GM23338 (cell line): ENCODE results near the gene SF1.

ENCODE experiments used
- CREB1 ChIP-seq: fragments of 250-450 bp; sonication (Bioruptor Pico); IDR thresholded peaks from 2 replicates; pipeline ENCODE4 v1.5.0; 2020; ENCODE audit warnings: low read depth, mild to moderate bottlenecking, moderate library complexity
- CTCF ChIP-seq, 2 experiments: fragments of 200-600 bp in 1 of 2; sonication (generic) in 1 of 2; conservative IDR thresholded peaks; 2 replicates each; pipeline versions ENCODE4 v1.5.1 to v1.6.1; 2016 to 2017; ENCODE audit warnings: antibody characterized with exemption in 2 of 2, low read depth in 2 of 2, mild to moderate bottlenecking in 2 of 2, moderate library complexity in 1 of 2
- EZH2 ChIP-seq: fragments of 200-600 bp; sonication (generic); IDR thresholded peaks from one replicate; pipeline ENCODE4 v1.8.0; 2017; ENCODE audit warnings: antibody characterized with exemption, mild to moderate bottlenecking, low read depth; ENCODE audit not compliant: unreplicated experiment
- EZH2phosphoT487 ChIP-seq: fragments of 200-600 bp; sonication (generic); IDR thresholded peaks from one replicate; pipeline ENCODE4 v1.8.1; 2018; ENCODE audit warnings: antibody characterized with exemption; ENCODE audit not compliant: unreplicated experiment
- POLR2AphosphoS5 ChIP-seq: IDR thresholded peaks from 2 replicates; pipeline ENCODE4 v1.6.1; 2016; ENCODE audit warnings: antibody characterized with exemption, low read depth
- TF ChIP-seq, protein P1 (sequence below): IDR thresholded peaks from one replicate; pipeline ENCODE4 v1.6.1; 2018; ENCODE audit warnings: antibody characterized with exemption; ENCODE audit not compliant: unreplicated experiment
- TF ChIP-seq, protein P2 (sequence below): IDR thresholded peaks from 2 replicates; pipeline ENCODE4 v1.6.1; 2016; ENCODE audit warnings: antibody characterized with exemption

- peak; percentile 75 to 86 for TF ChIP-seq CTCF (conservative IDR thresholded peaks at IDR 0.05; ENCODE audit: low read depth in 2 of 2)
- TF ChIP-seq POLR2AphosphoS5: no peak
- TF ChIP-seq CREB1 (CRISPR knock-in tag): no peak
- TF ChIP-seq, protein P1, sequence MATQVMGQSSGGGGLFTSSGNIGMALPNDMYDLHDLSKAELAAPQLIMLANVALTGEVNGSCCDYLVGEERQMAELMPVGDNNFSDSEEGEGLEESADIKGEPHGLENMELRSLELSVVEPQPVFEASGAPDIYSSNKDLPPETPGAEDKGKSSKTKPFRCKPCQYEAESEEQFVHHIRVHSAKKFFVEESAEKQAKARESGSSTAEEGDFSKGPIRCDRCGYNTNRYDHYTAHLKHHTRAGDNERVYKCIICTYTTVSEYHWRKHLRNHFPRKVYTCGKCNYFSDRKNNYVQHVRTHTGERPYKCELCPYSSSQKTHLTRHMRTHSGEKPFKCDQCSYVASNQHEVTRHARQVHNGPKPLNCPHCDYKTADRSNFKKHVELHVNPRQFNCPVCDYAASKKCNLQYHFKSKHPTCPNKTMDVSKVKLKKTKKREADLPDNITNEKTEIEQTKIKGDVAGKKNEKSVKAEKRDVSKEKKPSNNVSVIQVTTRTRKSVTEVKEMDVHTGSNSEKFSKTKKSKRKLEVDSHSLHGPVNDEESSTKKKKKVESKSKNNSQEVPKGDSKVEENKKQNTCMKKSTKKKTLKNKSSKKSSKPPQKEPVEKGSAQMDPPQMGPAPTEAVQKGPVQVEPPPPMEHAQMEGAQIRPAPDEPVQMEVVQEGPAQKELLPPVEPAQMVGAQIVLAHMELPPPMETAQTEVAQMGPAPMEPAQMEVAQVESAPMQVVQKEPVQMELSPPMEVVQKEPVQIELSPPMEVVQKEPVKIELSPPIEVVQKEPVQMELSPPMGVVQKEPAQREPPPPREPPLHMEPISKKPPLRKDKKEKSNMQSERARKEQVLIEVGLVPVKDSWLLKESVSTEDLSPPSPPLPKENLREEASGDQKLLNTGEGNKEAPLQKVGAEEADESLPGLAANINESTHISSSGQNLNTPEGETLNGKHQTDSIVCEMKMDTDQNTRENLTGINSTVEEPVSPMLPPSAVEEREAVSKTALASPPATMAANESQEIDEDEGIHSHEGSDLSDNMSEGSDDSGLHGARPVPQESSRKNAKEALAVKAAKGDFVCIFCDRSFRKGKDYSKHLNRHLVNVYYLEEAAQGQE: no peak
- TF ChIP-seq EZH2: no peak
- TF ChIP-seq, protein P2, sequence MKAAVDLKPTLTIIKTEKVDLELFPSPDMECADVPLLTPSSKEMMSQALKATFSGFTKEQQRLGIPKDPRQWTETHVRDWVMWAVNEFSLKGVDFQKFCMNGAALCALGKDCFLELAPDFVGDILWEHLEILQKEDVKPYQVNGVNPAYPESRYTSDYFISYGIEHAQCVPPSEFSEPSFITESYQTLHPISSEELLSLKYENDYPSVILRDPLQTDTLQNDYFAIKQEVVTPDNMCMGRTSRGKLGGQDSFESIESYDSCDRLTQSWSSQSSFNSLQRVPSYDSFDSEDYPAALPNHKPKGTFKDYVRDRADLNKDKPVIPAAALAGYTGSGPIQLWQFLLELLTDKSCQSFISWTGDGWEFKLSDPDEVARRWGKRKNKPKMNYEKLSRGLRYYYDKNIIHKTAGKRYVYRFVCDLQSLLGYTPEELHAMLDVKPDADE: no peak
- no peak for TF ChIP-seq EZH2phosphoT487
Measured at GRCh38 chr11:64743591-64744543, 34.5 kb downstream of the SF1 start, which contains the start of gene RASGRP2.
